OCI-LY7 (cell line): ENCODE data around the gene PM20D2.

Experiments used
- EZH2phosphoT487 ChIP-seq: fragments of 200-600 bp; sonication (generic); IDR thresholded peaks from 2 replicates; pipeline ENCODE4 v1.6.1; 2018; ENCODE audit warnings: low read depth, borderline replicate concordance, mild to moderate bottlenecking, mixed run types, antibody characterized with exemption, low read length, moderate library complexity, mixed read lengths
- TF ChIP-seq, protein P1 (sequence below): fragments of 200-600 bp; sonication (generic); conservative IDR thresholded peaks from 2 replicates; pipeline ENCODE4 v1.5.1; 2014; ENCODE audit warnings: mild to moderate bottlenecking, antibody characterized with exemption, low read length, moderate library complexity, mixed read lengths

DNA sequence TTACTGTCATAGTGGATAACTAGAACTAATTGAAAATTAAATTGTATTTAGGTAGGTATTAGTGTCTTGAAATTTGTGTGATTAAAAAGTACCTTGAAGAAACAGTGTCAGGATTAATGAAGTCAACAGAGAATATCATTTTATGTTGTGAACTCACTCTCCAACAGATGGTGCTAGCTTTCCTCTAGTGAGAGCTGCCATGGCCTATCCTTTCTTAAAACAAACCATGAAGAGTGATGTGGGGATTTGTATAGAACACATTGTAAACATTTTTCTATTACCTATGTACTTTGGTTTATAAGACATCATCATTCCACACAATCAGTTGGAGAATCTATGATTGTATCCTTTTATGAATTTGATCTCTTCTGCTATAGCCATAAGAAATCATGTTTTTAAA lies 23.2 kb upstream of the PM20D2 start:
- TF ChIP-seq, protein P1, sequence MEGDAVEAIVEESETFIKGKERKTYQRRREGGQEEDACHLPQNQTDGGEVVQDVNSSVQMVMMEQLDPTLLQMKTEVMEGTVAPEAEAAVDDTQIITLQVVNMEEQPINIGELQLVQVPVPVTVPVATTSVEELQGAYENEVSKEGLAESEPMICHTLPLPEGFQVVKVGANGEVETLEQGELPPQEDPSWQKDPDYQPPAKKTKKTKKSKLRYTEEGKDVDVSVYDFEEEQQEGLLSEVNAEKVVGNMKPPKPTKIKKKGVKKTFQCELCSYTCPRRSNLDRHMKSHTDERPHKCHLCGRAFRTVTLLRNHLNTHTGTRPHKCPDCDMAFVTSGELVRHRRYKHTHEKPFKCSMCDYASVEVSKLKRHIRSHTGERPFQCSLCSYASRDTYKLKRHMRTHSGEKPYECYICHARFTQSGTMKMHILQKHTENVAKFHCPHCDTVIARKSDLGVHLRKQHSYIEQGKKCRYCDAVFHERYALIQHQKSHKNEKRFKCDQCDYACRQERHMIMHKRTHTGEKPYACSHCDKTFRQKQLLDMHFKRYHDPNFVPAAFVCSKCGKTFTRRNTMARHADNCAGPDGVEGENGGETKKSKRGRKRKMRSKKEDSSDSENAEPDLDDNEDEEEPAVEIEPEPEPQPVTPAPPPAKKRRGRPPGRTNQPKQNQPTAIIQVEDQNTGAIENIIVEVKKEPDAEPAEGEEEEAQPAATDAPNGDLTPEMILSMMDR = peak; percentile 85
- no peak for TF ChIP-seq EZH2phosphoT487
